B cell (primary cell): Measurements from ENCODE around the gene SNX14. TPM values are rescaled to one million over a fixed set of nuclear protein-coding genes. Genes with fewer than 3 reads are reported as not detected.
A peak's percentile ranks its signal among the peaks of the same experiment; 100 is the strongest.

Source experiments
- ATAC-seq: fragments of 200-7000 bp; cut with Tn5 transposase; one replicate; pipeline ENCODE4 v1.10.0; 2021; ENCODE audit warnings: low read depth, mild to moderate bottlenecking, moderate number of reproducible peaks, moderate library complexity
- CTCF ChIA-PET: fragments of 350-600 bp; sonication (Branson Sonifier 250); formaldehyde crosslinking; loops from one replicate; lab custom pipeline; 2021; ENCODE audit warnings: antibody characterized with exemption, inconsistent platforms; lab: Charles Lee
- POLR2A ChIA-PET: fragments of 350-600 bp; sonication (Branson Sonifier 250); formaldehyde crosslinking; loops from one replicate; lab custom pipeline; 2021; ENCODE audit warnings: antibody characterized with exemption; lab: Charles Lee
- DNase-seq: peaks from one replicate; pipeline ENCODE4 v3.0.0; 2013
- H2AFZ ChIP-seq: 2 replicates; pipeline ENCODE4 v1.6.1; 2012; ENCODE audit warnings: mild to moderate bottlenecking, low read depth, low read length; ENCODE audit not compliant: insufficient read depth, poor library complexity, severe bottlenecking
- H3K27ac ChIP-seq, 2 donors: 1 replicate in 1 of 2; 2 replicates in 1 of 2; pipeline ENCODE4 v1.5.1; 2012 to 2013; ENCODE audit warnings: low read length in 2 of 2, mild to moderate bottlenecking in 2 of 2, moderate library complexity in 1 of 2
- H3K27me3 ChIP-seq, 4 experiments: fragments of 200-600 bp in 1 of 4; sonication (generic) in 1 of 4; replicated peaks in 1 of 4; 1 replicate in 2 of 4; 2 replicates in 2 of 4; pipeline versions ENCODE4 v1.6.1 to v1.7.0; 2013 to 2016; ENCODE audit warnings: low read length in 3 of 4, mild to moderate bottlenecking in 2 of 4, mixed read lengths in 1 of 4, moderate library complexity in 1 of 4; ENCODE audit not compliant: insufficient read depth in 4 of 4, control insufficient read depth in 3 of 4; ENCODE audit errors: control extremely low read depth in 1 of 4
- H3K36me3 ChIP-seq, 2 experiments: replicated peaks in 1 of 2; 1 replicate in 1 of 2; 2 replicates in 1 of 2; pipeline versions ENCODE4 v1.6.1 to v1.7.1; 2013; ENCODE audit warnings: low read length in 1 of 2; ENCODE audit not compliant: insufficient read depth in 2 of 2, control insufficient read depth in 1 of 2; ENCODE audit errors: control extremely low read depth in 1 of 2, extremely low read depth in 1 of 2
- H3K4me1 ChIP-seq, 2 donors: fragments of 200-600 bp in 1 of 2; sonication (generic) in 1 of 2; 1 replicate in 1 of 2; 2 replicates in 1 of 2; pipeline versions ENCODE4 v1.5.1 to v1.6.1; 2013 to 2017; ENCODE audit warnings: low read length in 2 of 2; ENCODE audit not compliant: control insufficient read depth in 2 of 2, insufficient read depth in 2 of 2
- H3K4me2 ChIP-seq: replicated peaks from 2 replicates; pipeline ENCODE3; 2012; ENCODE audit warnings: mild to moderate bottlenecking, low read depth, low read length; ENCODE audit not compliant: poor library complexity, severe bottlenecking
- H3K4me3 ChIP-seq, 5 experiments: fragments of 200-600 bp in 1 of 5; sonication (generic) in 1 of 5; 1 replicate in 3 of 5; 2 replicates in 2 of 5; pipeline versions ENCODE4 v1.5.1 to v1.7.0; 2011 to 2016; ENCODE audit warnings: low read length in 4 of 5, mild to moderate bottlenecking in 4 of 5, low read depth in 2 of 5, control low read depth in 1 of 5, moderate library complexity in 1 of 5; ENCODE audit not compliant: insufficient read depth in 1 of 5; ENCODE audit errors: control extremely low read depth in 1 of 5, extremely low read depth in 1 of 5
- H3K79me2 ChIP-seq: fragments of 200-600 bp; sonication (generic); one replicate; pipeline ENCODE4 v1.6.0; 2016; ENCODE audit warnings: low read length; ENCODE audit not compliant: control insufficient read depth, insufficient read depth
- H3K9ac ChIP-seq: fragments of 200-600 bp; sonication (generic); 2 replicates; pipeline ENCODE4 v1.6.1; 2017; ENCODE audit warnings: mild to moderate bottlenecking, low read length, moderate library complexity
- H3K9me3 ChIP-seq, 3 donors: one replicate each; pipeline versions ENCODE4 v1.6.1 to v1.7.1; 2013; ENCODE audit warnings: low read length in 2 of 3; ENCODE audit not compliant: control insufficient read depth in 2 of 3, insufficient read depth in 1 of 3; ENCODE audit errors: control extremely low read depth in 1 of 3
- H4K20me1 ChIP-seq: 2 replicates; pipeline ENCODE4 v1.6.0; 2012; ENCODE audit warnings: mild to moderate bottlenecking, low read length; ENCODE audit not compliant: insufficient read depth, control insufficient read depth, poor library complexity, severe bottlenecking
- H3K27ac Mint-ChIP-seq: one replicate; pipeline ENCODE4 v1.8.0; 2021; ENCODE audit warnings: mixed read lengths
- H3K27me3 Mint-ChIP-seq: one replicate; pipeline ENCODE4 v1.8.0; 2021; ENCODE audit warnings: mixed read lengths
- H3K4me1 Mint-ChIP-seq: one replicate; pipeline ENCODE4 v1.8.0; 2021; ENCODE audit warnings: mixed read lengths
- H3K4me3 Mint-ChIP-seq: one replicate; pipeline ENCODE4 v1.8.0; 2021; ENCODE audit warnings: mixed read lengths
- H3K9me3 Mint-ChIP-seq: one replicate; pipeline ENCODE4 v1.8.0; 2022; ENCODE audit warnings: mixed read lengths; ENCODE audit not compliant: insufficient read depth
- CTCF ChIP-seq: fragments of 200-600 bp; IDR thresholded peaks from one replicate; pipeline ENCODE4 v1.8.0; 2022; ENCODE audit warnings: antibody characterized with exemption, mild to moderate bottlenecking
- EZH2 ChIP-seq: IDR thresholded peaks from 2 replicates; pipeline ENCODE4 v1.6.1; 2012; ENCODE audit warnings: borderline replicate concordance, low read depth, mild to moderate bottlenecking, moderate library complexity, low read length; ENCODE audit not compliant: insufficient read depth, poor library complexity, severe bottlenecking
- WGBS: methylation state at CpG from one replicate; pipeline ENCODE4 v1.1.5; 2013; ENCODE audit warnings: missing lambda C conversion rate; ENCODE audit not compliant: insufficient coverage; 5-methylcytosine and 5-hydroxymethylcytosine counted together
- intact Hi-C: fragments of 100-400 bp; cut with micrococcal nuclease; formaldehyde crosslinking; loops from one replicate; pipeline ENCODE4 v1.10.0; 2022
- polyA plus RNA-seq: library from polyadenylated mRNA; depleted of rRNA; stranded (reverse); fragments of >200 nt; gene quantifications from 2 replicates; pipeline ENCODE4 v1.2.3, GENCODE V29; 2012
- total RNA-seq, 2 donors: library from RNA; stranded (reverse); fragments of 120-200 nt in 1 of 2; gene quantifications; 1 replicate in 1 of 2; 2 replicates in 1 of 2; pipeline versions ENCODE4 v1.2.3 to v1.2.4, GENCODE V29; 2013 to 2022

Gene SNX14
- total and polyA plus RNA-seq, 2 donors (not counting 1 experiment from before 2014, with no cell fraction given) = 36.9 to 80.0 TPM

GRCh38 chr6:85641897-85642773 lies 48.5 kb upstream of the SNX14 start:
- Mint-ChIP-seq H3K4me3 (peak overlapping the region; percentile 92), H3K9me3 (no peaks in the 10 kb centered on the region), H3K4me1 (peaks cover 51% of the 10 kb centered on the region), H3K27ac (peak overlapping the region; percentile 99), H3K27me3 (no peaks in the 10 kb centered on the region)
- CTCF ChIA-PET = interaction anchor here (0.6 to 6.5 kb wide), 3 partner anchors 30 to 49 kb away, joined by 3 to 43 read pairs (median 3); no protein-coding TSS in a partner anchor
- POLR2A ChIA-PET = interaction anchor here (0.6 to 5.1 kb wide), 7 partner anchors 28 to 1783 kb away, joined by 3 to 193 read pairs (median 5); partner anchors contain the start of genes CYB5R4 and SNX14
- ATAC-seq (no peak), DNase-seq (peak; percentile 65)
- intact Hi-C loops = no loop called here
- Histone ChIP-seq H3K36me3 (peaks cover 3 to 24% of the 10 kb centered on the region in 2 experiments), H3K27ac (peak overlapping the region; percentile 97 to 98), H3K9ac (peak overlapping the region; percentile 96), H4K20me1 (peaks cover 31% of the 10 kb centered on the region), H3K4me1 (peaks cover 20 to 27% of the 10 kb centered on the region in 2 donors), H3K79me2 (peaks cover 55% of the 10 kb centered on the region), H3K9me3 (no peaks in the 10 kb centered on the region), H3K27me3 (no peaks in the 10 kb centered on the region), H3K4me2 (peak overlapping the region; percentile 61), H3K4me3 (peak overlapping the region; percentile 79 to 100 (median 82)), H2AFZ (peak overlapping the region; percentile 90)
- TF ChIP-seq EZH2 = no peak
- TF ChIP-seq CTCF = no peak
- under 1% methylated on average over 85 of the region's 85 CpGs for WGBS
